ENCODE results near the gene TRIM50.

GRCh38 chr7:73350306-73351068, 22.6 kb upstream of the TRIM50 start:
- no peak for TF ChIP-seq CTCF (IDR thresholded peaks at IDR 0.05)
- no peak for TF ChIP-seq POLR2A (IDR thresholded peaks at IDR 0.05)
- no peak for TF ChIP-seq POLR2AphosphoS5 (IDR thresholded peaks at IDR 0.05)
